ENCODE measurements around the gene PJVK.
A peak's percentile ranks its signal among the peaks of the same experiment; 100 is the strongest.

Gene PJVK

GRCh38 chr2:178479275-178479616 lies 28.1 kb downstream of the PJVK start:
- Histone ChIP-seq H3K36me3 (ENCODE audit: control insufficient read depth in 5 of 5, insufficient read depth in 5 of 5, low read length in 5 of 5) (no peaks in the 10 kb centered on the region), H3K4me3 (ENCODE audit: low read depth in 1 of 5, low read length in 5 of 5) (peak overlapping the region; percentile 85 to 99 (median 95)), H3K27ac (ENCODE audit: low read depth, low read length) (peak overlapping the region; percentile 98), H3K27me3 (ENCODE audit: control insufficient read depth in 5 of 5, insufficient read depth in 4 of 5, low read length in 5 of 5) (no peaks in the 10 kb centered on the region), H3K9me3 (ENCODE audit: control insufficient read depth in 5 of 5, low read length in 5 of 5) (no peaks in the 10 kb centered on the region), H3K9ac (ENCODE audit: low read length in 5 of 5) (peak overlapping the region in 4 of 5 donors; percentile 71 to 95 (median 76)), H3K4me1 (ENCODE audit: control insufficient read depth in 5 of 5, insufficient read depth in 5 of 5, low read length in 5 of 5) (peaks cover 3 to 49% (median 43%) of the 10 kb centered on the region in 5 donors)

DNA sequence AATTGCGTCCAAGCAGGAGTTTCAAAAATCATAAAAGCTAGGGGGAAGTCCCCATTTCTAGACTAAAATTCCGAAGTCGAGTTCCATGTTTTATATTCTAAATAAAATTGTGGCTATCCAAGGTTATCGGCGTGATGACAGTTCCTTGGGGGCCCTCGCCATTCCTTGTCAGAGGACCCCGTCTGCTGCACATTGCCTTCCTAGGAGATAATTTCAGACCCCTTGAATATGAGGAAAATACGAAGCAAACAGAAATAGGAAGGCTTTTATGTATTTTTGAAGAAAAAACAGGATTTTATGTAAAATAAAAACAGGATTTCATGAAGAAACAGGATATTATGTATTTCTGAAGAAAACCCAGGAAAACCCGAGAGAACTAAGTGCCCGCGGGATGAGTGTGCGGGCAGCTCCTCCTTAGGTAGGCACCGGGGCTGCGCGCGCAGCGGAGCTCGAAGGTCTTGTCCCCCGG lies 28.6 kb downstream of the PJVK start:
- Histone ChIP-seq H3K4me3 (ENCODE audit: low read depth in 1 of 5, low read length in 5 of 5) (peak overlapping the region; percentile 79 to 99 (median 87)), H3K27me3 (ENCODE audit: control insufficient read depth in 5 of 5, insufficient read depth in 4 of 5, low read length in 5 of 5) (no peaks in the 10 kb centered on the region), H3K9ac (ENCODE audit: low read length in 5 of 5) (peak overlapping the region; percentile 48 to 93 (median 64)), H3K9me3 (ENCODE audit: control insufficient read depth in 5 of 5, low read length in 5 of 5) (no peaks in the 10 kb centered on the region), H3K36me3 (ENCODE audit: control insufficient read depth in 5 of 5, insufficient read depth in 5 of 5, low read length in 5 of 5) (no peaks in the 10 kb centered on the region), H3K4me1 (ENCODE audit: control insufficient read depth in 5 of 5, insufficient read depth in 5 of 5, low read length in 5 of 5) (peaks cover 7 to 55% (median 48%) of the 10 kb centered on the region in 5 donors), H3K27ac (ENCODE audit: low read depth, low read length) (peak overlapping the region; percentile 98)

DNA sequence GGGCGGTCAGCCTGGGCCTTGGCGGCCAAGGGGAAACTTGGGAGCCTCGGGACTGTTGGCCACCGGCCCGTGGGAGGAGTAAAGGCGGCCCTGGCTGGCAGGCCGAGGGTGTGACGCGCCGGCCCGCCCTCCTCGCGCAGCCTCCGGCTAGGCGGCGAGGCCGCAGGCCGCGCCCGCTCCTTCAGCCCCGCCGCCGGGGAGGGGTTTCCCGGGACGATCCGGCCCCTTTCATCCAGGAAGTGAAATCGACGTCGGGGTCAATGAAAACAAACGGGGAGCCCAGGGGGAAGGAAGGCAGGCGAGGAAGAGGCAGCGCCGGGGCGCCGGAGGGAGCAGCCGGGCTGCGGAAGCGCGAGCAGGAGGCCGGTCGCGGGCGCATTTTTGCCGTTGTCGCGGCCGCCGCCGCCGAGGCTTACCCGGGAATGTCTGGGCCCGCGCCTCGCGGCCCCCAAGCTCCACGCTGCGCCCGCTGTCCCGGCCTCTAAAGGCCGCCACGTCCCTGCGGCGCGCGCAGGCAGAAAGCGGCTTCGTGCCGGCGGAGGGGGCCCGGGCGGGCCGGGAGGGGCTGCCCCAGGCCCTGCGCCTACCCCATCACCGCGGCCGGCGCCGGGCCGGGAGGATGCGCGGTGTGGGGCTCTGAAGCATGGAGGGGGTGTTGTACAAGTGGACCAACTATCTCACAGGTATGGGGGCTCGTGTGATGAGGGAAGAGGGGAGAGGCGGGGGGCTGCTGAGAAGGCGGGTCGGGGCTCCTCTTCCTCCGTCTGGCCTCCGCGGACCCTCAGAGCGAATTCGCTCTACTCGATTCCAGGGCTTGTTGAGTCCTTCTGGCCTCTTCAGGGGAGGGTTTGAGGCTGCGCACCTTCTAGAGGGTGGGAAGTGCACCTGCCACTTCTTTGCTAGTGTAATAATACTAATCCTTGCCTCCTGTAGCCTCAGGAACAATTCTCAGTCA lies 29.3 kb downstream of the PJVK start, which contains the start of gene PLEKHA3:
TSS of gene PLEKHA3 (plus strand) at position 231 of the 955 bp plus-strand sequence. CDS start at position 644, 413 bp downstream.
- H3K27me3 ChIP-seq (ENCODE audit: control insufficient read depth in 5 of 5, insufficient read depth in 4 of 5, low read length in 5 of 5) = no peaks in the 10 kb centered on the region
- H3K36me3 ChIP-seq (ENCODE audit: control insufficient read depth in 5 of 5, insufficient read depth in 5 of 5, low read length in 5 of 5) = no peaks in the 10 kb centered on the region
- peaks cover 7 to 61% (median 55%) of the 10 kb centered on the region in 5 donors for H3K4me1 ChIP-seq (ENCODE audit: control insufficient read depth in 5 of 5, insufficient read depth in 5 of 5, low read length in 5 of 5)

DNA sequence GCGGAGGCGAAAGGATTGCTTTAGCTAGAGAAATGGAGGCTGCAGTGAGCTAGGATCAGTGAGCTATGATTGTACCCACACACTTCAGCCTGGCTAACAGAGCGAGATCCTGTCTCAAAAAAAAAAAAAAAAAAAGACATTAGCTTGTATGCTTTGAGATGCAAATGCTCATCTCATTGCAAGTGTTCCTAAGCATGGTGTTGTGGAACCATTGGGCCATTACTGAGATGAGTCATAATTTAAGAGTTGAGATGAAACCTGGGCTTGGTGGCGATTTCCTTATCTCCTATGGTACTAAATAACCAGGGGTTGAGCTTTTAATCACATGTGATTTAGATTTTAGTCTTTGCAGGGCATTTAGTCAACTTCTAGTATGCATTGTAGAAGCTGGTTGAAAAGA lies 31.3 kb downstream of the PJVK start:
- no peak overlapping the region for H3K27ac ChIP-seq (ENCODE audit: low read depth, low read length)
- no peaks in the 10 kb centered on the region for H3K9me3 ChIP-seq (ENCODE audit: control insufficient read depth in 5 of 5, low read length in 5 of 5)
- peak overlapping the region in 2 of 5 donors; percentile 11 to 17 for H3K4me3 ChIP-seq (ENCODE audit: low read depth in 1 of 5, low read length in 5 of 5)
- no peak overlapping the region for H3K9ac ChIP-seq (ENCODE audit: low read length in 5 of 5)
- peaks cover 7 to 61% (median 57%) of the 10 kb centered on the region in 5 donors for H3K4me1 ChIP-seq (ENCODE audit: control insufficient read depth in 5 of 5, insufficient read depth in 5 of 5, low read length in 5 of 5)
- H3K36me3 ChIP-seq (ENCODE audit: control insufficient read depth in 5 of 5, insufficient read depth in 5 of 5, low read length in 5 of 5) = peaks cover 5 to 13% (median 10%) of the 10 kb centered on the region in 5 donors
- H3K27me3 ChIP-seq (ENCODE audit: control insufficient read depth in 5 of 5, insufficient read depth in 4 of 5, low read length in 5 of 5) = no peaks in the 10 kb centered on the region

More for the DNA sequence above, 29.3 kb downstream of the PJVK start, which contains the start of gene PLEKHA3:
- Histone ChIP-seq H3K4me3 (ENCODE audit: low read depth in 1 of 5, low read length in 5 of 5) (peak within 1 kb of the TSS; percentile 85 to 99 (median 95)), H3K27ac (ENCODE audit: low read depth, low read length) (peak within 1 kb of the TSS; percentile 98), H3K9ac (ENCODE audit: low read length in 5 of 5) (peak within 1 kb of the TSS; percentile 89 to 96 (median 93)), H3K9me3 (ENCODE audit: control insufficient read depth in 5 of 5, low read length in 5 of 5) (no peaks in the 10 kb centered on the region)

- peak overlapping the region in 1 of 5 donors; percentile 26 for H3K9ac ChIP-seq (ENCODE audit: low read length in 5 of 5)
- H3K27me3 ChIP-seq (ENCODE audit: control insufficient read depth in 5 of 5, insufficient read depth in 4 of 5, low read length in 5 of 5) = no peaks in the 10 kb centered on the region
- H3K4me3 ChIP-seq (ENCODE audit: low read depth in 1 of 5, low read length in 5 of 5) = peak overlapping the region in 4 of 5 donors; percentile 4 to 36 (median 27)
- peak overlapping the region; percentile 57 for H3K27ac ChIP-seq (ENCODE audit: low read depth, low read length)
- H3K4me1 ChIP-seq (ENCODE audit: control insufficient read depth in 5 of 5, insufficient read depth in 5 of 5, low read length in 5 of 5) = peaks cover 7 to 48% (median 44%) of the 10 kb centered on the region in 5 donors
- H3K9me3 ChIP-seq (ENCODE audit: control insufficient read depth in 5 of 5, low read length in 5 of 5) = no peaks in the 10 kb centered on the region
- H3K36me3 ChIP-seq (ENCODE audit: control insufficient read depth in 5 of 5, insufficient read depth in 5 of 5, low read length in 5 of 5) = peaks cover 6 to 20% (median 10%) of the 10 kb centered on the region in 5 donors
These were observed 33.3 kb downstream of the PJVK start for GRCh38 chr2:178484245-178485041.

- peaks cover 7 to 44% (median 38%) of the 10 kb centered on the region in 5 donors for H3K4me1 ChIP-seq (ENCODE audit: control insufficient read depth in 5 of 5, insufficient read depth in 5 of 5, low read length in 5 of 5)
- no peaks in the 10 kb centered on the region for H3K9me3 ChIP-seq (ENCODE audit: control insufficient read depth in 5 of 5, low read length in 5 of 5)
- no peak overlapping the region for H3K27ac ChIP-seq (ENCODE audit: low read depth, low read length)
- H3K27me3 ChIP-seq (ENCODE audit: control insufficient read depth in 5 of 5, insufficient read depth in 4 of 5, low read length in 5 of 5) = no peaks in the 10 kb centered on the region
- no peak overlapping the region for H3K4me3 ChIP-seq (ENCODE audit: low read depth in 1 of 5, low read length in 5 of 5)
- no peak overlapping the region for H3K9ac ChIP-seq (ENCODE audit: low read length in 5 of 5)
- H3K36me3 ChIP-seq (ENCODE audit: control insufficient read depth in 5 of 5, insufficient read depth in 5 of 5, low read length in 5 of 5) = peaks cover 10 to 28% (median 14%) of the 10 kb centered on the region in 5 donors
These were observed 34.2 kb downstream of the PJVK start for GRCh38 chr2:178485356-178485755.

DNA sequence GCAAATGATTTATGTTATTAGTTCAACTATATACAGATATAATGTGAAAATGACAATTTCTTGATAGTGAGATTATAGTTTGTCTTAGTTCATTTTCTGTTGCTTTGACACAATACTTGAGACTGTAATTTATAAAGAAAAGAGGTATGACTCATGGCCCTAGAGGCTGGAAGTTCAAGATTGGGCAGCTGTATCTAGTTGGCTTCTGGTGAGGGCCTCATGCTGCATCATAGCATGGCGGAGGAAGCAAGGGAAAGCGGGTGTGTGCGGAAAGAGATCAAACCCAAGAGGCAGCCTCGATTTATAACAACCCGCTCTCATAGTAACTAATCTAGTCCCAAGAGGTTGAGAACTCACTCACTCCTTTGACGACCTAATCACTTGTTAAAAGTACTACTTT lies 40.4 kb downstream of the PJVK start:
- Histone ChIP-seq H3K27me3 (ENCODE audit: control insufficient read depth in 5 of 5, insufficient read depth in 4 of 5, low read length in 5 of 5) (no peaks in the 10 kb centered on the region), H3K9me3 (ENCODE audit: control insufficient read depth in 5 of 5, low read length in 5 of 5) (no peaks in the 10 kb centered on the region), H3K4me3 (ENCODE audit: low read depth in 1 of 5, low read length in 5 of 5) (no peak overlapping the region), H3K4me1 (ENCODE audit: control insufficient read depth in 5 of 5, insufficient read depth in 5 of 5, low read length in 5 of 5) (peaks cover 0 to 3% (median 0%) of the 10 kb centered on the region in 5 donors), H3K27ac (ENCODE audit: low read depth, low read length) (no peak overlapping the region), H3K9ac (ENCODE audit: low read length in 5 of 5) (no peak overlapping the region), H3K36me3 (ENCODE audit: control insufficient read depth in 5 of 5, insufficient read depth in 5 of 5, low read length in 5 of 5) (peaks cover 42 to 75% (median 49%) of the 10 kb centered on the region in 5 donors)

DNA sequence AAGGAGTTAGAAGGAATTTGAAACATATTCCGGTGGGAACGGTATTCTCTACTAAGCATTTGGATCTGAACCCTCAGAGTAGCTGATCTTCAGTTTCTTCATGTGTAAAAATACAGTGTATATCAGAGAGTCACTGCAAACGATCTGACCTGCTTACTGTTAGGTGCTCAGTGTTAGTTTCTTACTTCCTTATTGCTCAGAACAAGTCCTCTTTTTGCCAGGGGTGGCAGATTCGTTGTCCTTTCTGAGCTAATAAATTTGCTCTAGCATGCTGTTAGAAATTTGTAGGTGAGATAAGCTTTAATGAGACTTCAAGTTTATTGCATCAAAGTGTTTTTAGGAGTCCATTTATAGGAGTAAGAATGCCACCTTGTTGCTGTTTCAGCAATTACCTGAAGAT lies 44.9 kb downstream of the PJVK start:
- H3K9ac ChIP-seq (ENCODE audit: low read length in 5 of 5) = no peak overlapping the region
- no peak overlapping the region for H3K4me3 ChIP-seq (ENCODE audit: low read depth in 1 of 5, low read length in 5 of 5)
- H3K27ac ChIP-seq (ENCODE audit: low read depth, low read length) = no peak overlapping the region
- no peaks in the 10 kb centered on the region for H3K9me3 ChIP-seq (ENCODE audit: control insufficient read depth in 5 of 5, low read length in 5 of 5)
- H3K36me3 ChIP-seq (ENCODE audit: control insufficient read depth in 5 of 5, insufficient read depth in 5 of 5, low read length in 5 of 5) = peaks cover 60 to 79% (median 63%) of the 10 kb centered on the region in 5 donors
- no peaks in the 10 kb centered on the region for H3K27me3 ChIP-seq (ENCODE audit: control insufficient read depth in 5 of 5, insufficient read depth in 4 of 5, low read length in 5 of 5)
- no peaks in the 10 kb centered on the region for H3K4me1 ChIP-seq (ENCODE audit: control insufficient read depth in 5 of 5, insufficient read depth in 5 of 5, low read length in 5 of 5)

DNA sequence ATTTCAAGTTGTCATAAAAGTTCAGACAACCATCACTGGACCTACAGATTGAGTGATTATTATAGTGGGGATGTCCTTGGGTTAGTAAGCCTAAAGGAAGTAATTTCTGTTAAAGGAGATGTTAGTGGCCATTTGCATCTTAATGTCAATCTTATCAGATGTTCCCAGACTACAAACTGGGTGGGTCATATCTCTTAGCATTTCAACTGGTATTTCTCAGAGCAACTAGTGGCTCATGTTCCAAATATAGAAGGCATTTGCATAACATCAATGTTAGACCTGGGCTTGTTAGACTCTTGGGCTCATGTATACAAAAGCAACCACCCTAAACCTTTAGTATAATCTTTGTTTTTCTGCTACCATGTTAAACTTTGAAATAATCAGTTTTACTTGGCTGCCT lies 47.0 kb downstream of the PJVK start:
- no peaks in the 10 kb centered on the region for H3K4me1 ChIP-seq (ENCODE audit: control insufficient read depth in 5 of 5, insufficient read depth in 5 of 5, low read length in 5 of 5)
- H3K9me3 ChIP-seq (ENCODE audit: control insufficient read depth in 5 of 5, low read length in 5 of 5) = no peaks in the 10 kb centered on the region
- H3K27me3 ChIP-seq (ENCODE audit: control insufficient read depth in 5 of 5, insufficient read depth in 4 of 5, low read length in 5 of 5) = no peaks in the 10 kb centered on the region
- no peak overlapping the region for H3K27ac ChIP-seq (ENCODE audit: low read depth, low read length)
- peaks cover 69 to 85% (median 75%) of the 10 kb centered on the region in 5 donors for H3K36me3 ChIP-seq (ENCODE audit: control insufficient read depth in 5 of 5, insufficient read depth in 5 of 5, low read length in 5 of 5)
- no peak overlapping the region for H3K4me3 ChIP-seq (ENCODE audit: low read depth in 1 of 5, low read length in 5 of 5)
- no peak overlapping the region for H3K9ac ChIP-seq (ENCODE audit: low read length in 5 of 5)

Data from subcutaneous abdominal adipose tissue (tissue), 5 donors.